A673 (cell line): ENCODE data around the gene SLC26A2. TPM values are rescaled to one million over a fixed set of nuclear protein-coding genes. Genes with fewer than 3 reads are reported as not detected.
A peak's percentile ranks its signal among the peaks of the same experiment; 100 is the strongest.

Experiments
- BruUV-seq: library from RNA; stranded (reverse); fragments of 400-500 nt; replicated peaks from 2 replicates; lab custom pipeline; 2021; lab: Mats Ljungman, UMichigan
- CTCF ChIA-PET: fragments of 300-600 bp; sonication (Branson Sonifier 250); formaldehyde crosslinking; loops from one replicate; lab custom pipeline; 2022; ENCODE audit warnings: antibody characterized with exemption; lab: Charles Lee
- POLR2A ChIA-PET: fragments of 300-600 bp; sonication (Branson Sonifier 250); formaldehyde crosslinking; loops from one replicate; lab custom pipeline; 2022; ENCODE audit warnings: antibody characterized with exemption; ENCODE audit not compliant: low non-redundant PET; lab: Charles Lee
- DNase-seq: peaks from one replicate; pipeline ENCODE4 v3.0.0-alpha.2; 2015; ENCODE audit warnings: low spot score
- H3K27ac ChIP-seq: fragments of 200-600 bp; sonication (generic); 2 replicates; pipeline ENCODE4 v1.5.1; 2016; ENCODE audit warnings: mixed run types, low read depth, mild to moderate bottlenecking, mixed read lengths, antibody characterized with exemption, low read length; ENCODE audit not compliant: poor library complexity, severe bottlenecking
- H3K27me3 ChIP-seq: fragments of 200-600 bp; sonication (generic); replicated peaks from 2 replicates; pipeline ENCODE4 v1.6.1; 2017; ENCODE audit warnings: mixed run types, low read depth, mild to moderate bottlenecking, mixed read lengths, antibody characterized with exemption, low read length; ENCODE audit not compliant: insufficient read depth, poor library complexity
- H3K36me3 ChIP-seq: fragments of 200-600 bp; sonication (generic); 2 replicates; pipeline ENCODE4 v1.6.1; 2016; ENCODE audit warnings: mixed run types, mild to moderate bottlenecking, mixed read lengths, antibody characterized with exemption, low read length; ENCODE audit not compliant: insufficient read depth, poor library complexity, severe bottlenecking
- H3K4me1 ChIP-seq: fragments of 200-600 bp; sonication (generic); 2 replicates; pipeline ENCODE4 v1.6.1; 2017; ENCODE audit warnings: mixed run types, mild to moderate bottlenecking, mixed read lengths, antibody characterized with exemption, low read length; ENCODE audit not compliant: insufficient read depth, poor library complexity, severe bottlenecking
- H3K4me3 ChIP-seq: fragments of 200-600 bp; sonication (generic); 2 replicates; pipeline ENCODE4 v1.5.1; 2016; ENCODE audit warnings: low read depth, mixed run types, mild to moderate bottlenecking, mixed read lengths, low read length; ENCODE audit not compliant: poor library complexity, severe bottlenecking
- H3K9me3 ChIP-seq: fragments of 200-600 bp; sonication (generic); 2 replicates; pipeline ENCODE4 v1.6.1; 2016; ENCODE audit warnings: mixed run types, low read depth, mild to moderate bottlenecking, mixed read lengths, antibody characterized with exemption, low read length; ENCODE audit not compliant: poor library complexity, severe bottlenecking
- EZH2 ChIP-seq: fragments of 200-600 bp; sonication (generic); IDR thresholded peaks from 2 replicates; pipeline ENCODE4 v1.6.1; 2017; ENCODE audit warnings: borderline replicate concordance, low read depth, mild to moderate bottlenecking, mixed read lengths, antibody characterized with exemption, low read length; ENCODE audit not compliant: poor library complexity, severe bottlenecking
- intact Hi-C: fragments of 100-400 bp; cut with micrococcal nuclease; formaldehyde crosslinking; loops from one replicate; pipeline ENCODE4 v1.10.0; 2022; ENCODE audit not compliant: unreplicated experiment
- total RNA-seq: library from RNA; stranded (reverse); gene quantifications from 2 replicates; pipeline ENCODE4 v1.2.3, GENCODE V29; 2021
- TF ChIP-seq, protein P1 (sequence below): fragments of 300-800, 200-600 bp; sonication (generic); conservative IDR thresholded peaks from 2 replicates; pipeline ENCODE4 v1.5.1; 2017; ENCODE audit warnings: low read depth, mild to moderate bottlenecking, antibody characterized with exemption, low read length, moderate library complexity, mixed read lengths

SLC26A2 gene
- total RNA-seq, 1 experiment from 2014 or later: 83.0 TPM

DNA sequence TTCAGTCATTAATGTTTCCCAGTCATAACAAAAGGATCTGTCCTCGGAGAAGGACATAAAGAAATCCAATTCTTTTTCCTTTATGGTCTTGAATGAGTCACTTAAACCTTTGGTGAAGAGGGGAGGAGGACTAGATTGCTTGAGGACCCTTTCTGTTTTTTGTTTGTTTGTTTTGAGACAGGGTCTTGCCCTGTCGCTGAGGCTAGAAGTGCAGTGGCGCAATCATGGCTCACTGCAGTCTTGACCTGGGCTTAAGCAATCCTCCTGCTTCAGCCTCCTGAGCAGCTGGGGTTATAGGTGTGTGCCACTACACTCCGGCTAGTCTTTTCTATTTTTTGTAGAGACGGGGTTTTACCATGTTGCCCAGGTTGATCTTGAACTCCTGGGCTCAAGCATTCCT is 27.6 kb downstream of the SLC26A2 start:
- POLR2A ChIA-PET: no interaction called here
- no peaks in the 10 kb centered on the region for H3K27me3 ChIP-seq
- no peaks in the 10 kb centered on the region for H3K9me3 ChIP-seq
- TF ChIP-seq, protein P1, sequence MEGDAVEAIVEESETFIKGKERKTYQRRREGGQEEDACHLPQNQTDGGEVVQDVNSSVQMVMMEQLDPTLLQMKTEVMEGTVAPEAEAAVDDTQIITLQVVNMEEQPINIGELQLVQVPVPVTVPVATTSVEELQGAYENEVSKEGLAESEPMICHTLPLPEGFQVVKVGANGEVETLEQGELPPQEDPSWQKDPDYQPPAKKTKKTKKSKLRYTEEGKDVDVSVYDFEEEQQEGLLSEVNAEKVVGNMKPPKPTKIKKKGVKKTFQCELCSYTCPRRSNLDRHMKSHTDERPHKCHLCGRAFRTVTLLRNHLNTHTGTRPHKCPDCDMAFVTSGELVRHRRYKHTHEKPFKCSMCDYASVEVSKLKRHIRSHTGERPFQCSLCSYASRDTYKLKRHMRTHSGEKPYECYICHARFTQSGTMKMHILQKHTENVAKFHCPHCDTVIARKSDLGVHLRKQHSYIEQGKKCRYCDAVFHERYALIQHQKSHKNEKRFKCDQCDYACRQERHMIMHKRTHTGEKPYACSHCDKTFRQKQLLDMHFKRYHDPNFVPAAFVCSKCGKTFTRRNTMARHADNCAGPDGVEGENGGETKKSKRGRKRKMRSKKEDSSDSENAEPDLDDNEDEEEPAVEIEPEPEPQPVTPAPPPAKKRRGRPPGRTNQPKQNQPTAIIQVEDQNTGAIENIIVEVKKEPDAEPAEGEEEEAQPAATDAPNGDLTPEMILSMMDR: no peak
- no peak for TF ChIP-seq EZH2
- intact Hi-C loops: no loop called here
- peaks cover 37% of the 10 kb centered on the region for H3K36me3 ChIP-seq
- CTCF ChIA-PET: no interaction called here
- no peak overlapping the region for H3K4me3 ChIP-seq
- peak overlapping the region; percentile 17 for H3K27ac ChIP-seq
- no peak for DNase-seq
- no TSS peak for BruUV-seq
- H3K4me1 ChIP-seq: peaks cover 31% of the 10 kb centered on the region

DNA sequence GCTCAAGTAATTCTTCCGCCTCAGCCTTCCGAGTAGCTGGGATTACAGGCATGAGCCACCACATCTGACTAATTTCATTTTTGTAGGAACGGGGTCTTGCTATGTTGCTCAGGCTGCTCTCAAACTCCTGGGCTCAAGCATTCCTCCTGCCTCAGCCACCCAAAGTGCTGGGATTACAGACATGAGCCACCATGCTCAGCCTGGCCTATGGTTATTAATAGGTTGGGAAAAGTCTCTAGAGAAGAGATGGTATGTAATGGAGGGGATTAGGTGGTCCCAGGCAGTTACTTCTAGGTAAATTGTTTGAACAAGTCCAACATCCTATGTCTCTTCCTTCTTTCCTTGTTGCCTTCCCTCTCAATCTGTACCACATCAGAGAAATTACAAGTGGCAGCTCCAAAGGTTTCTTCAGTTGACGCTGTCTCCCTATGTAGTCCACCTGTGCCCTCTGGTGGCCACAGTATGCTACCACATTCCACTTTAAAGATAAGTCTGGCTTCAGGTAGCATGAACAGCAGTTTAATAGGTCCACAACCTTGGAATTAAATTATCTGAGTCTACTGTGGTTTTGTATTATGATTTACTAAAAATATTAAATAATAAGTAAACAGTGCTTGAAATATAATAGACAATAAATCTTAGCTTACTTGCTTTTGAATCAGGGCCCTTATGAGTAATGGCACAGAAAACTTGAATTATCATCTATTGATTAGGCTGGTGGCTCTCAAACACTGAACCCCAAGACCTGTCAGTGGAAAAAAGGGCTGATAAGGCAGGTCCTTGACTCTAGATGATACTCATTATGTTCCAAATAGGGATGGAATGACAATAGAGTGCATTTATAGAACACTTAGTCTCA is 30.2 kb downstream of the SLC26A2 start:
- BruUV-seq: no TSS peak
- H3K27me3 ChIP-seq: no peaks in the 10 kb centered on the region
- H3K9me3 ChIP-seq: no peaks in the 10 kb centered on the region
- peak; percentile 90 for DNase-seq
- ChIA-PET POLR2A (no interaction called here), CTCF (interaction anchor here (0.6 to 4.9 kb wide), 14 partner anchors 10 to 354 kb away, joined by 3 to 46 read pairs (median 4); partner anchors contain the start of genes HMGXB3, SLC26A2 and TIGD6)
- TF ChIP-seq EZH2: no peak
- TF ChIP-seq, protein P1: peak; percentile 93
- H3K36me3 ChIP-seq: peaks cover 22% of the 10 kb centered on the region
- peaks cover 32% of the 10 kb centered on the region for H3K4me1 ChIP-seq
- H3K27ac ChIP-seq: peak overlapping the region; percentile 17
- intact Hi-C loops: loop anchor here (1.0 to 5.0 kb wide), 3 partner anchors 153 to 353 kb away; no protein-coding TSS in a partner anchor
- H3K4me3 ChIP-seq: no peak overlapping the region

DNA sequence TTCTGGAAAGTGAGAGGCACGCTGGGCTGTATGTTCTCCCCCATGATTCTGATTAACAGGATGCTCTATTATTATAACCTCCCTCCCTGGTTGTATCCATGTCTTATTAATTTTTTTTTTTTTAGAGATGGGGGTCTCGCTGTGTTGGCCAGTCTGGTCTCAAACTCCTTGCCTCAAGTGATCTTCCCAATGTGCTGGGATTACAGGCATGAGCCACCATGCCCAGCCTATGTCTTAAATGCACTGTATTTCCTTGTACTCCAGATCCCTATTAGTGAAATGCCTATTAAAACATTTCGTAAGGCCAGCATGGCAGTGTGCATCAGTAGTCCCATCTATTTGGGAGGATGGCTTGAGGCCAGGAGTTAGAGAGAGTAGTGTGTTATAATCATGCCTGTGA is 32.9 kb downstream of the SLC26A2 start:
- intact Hi-C loops: loop anchor here (5.0 kb wide), 1 partner anchor 224 kb away; no protein-coding TSS in a partner anchor
- Histone ChIP-seq H3K36me3 (peaks cover 11% of the 10 kb centered on the region), H3K4me3 (no peak overlapping the region), H3K27ac (no peak overlapping the region), H3K4me1 (peaks cover 24% of the 10 kb centered on the region), H3K27me3 (no peaks in the 10 kb centered on the region), H3K9me3 (no peaks in the 10 kb centered on the region)
- ChIA-PET CTCF (interaction anchor here (1.1 to 4.9 kb wide), 2 partner anchors 156 to 159 kb away, joined by 5 to 46 read pairs; no protein-coding TSS in a partner anchor), POLR2A (no interaction called here)
- DNase-seq: peak; percentile 22
- no TSS peak for BruUV-seq
- no peak for TF ChIP-seq EZH2
- TF ChIP-seq, protein P1: no peak
